Hematopoietic multipotent progenitor cell treated with erythropoietin and hydrocortisone succinate and interleukin-3 and kit ligand, for 4 days (in vitro differentiated cells): ENCODE measurements around the gene RBFOX2.

Experiments used
- DNase-seq: peaks from one replicate; pipeline ENCODE4 v3.0.0-alpha.2; 2015

Gene RBFOX2

DNA sequence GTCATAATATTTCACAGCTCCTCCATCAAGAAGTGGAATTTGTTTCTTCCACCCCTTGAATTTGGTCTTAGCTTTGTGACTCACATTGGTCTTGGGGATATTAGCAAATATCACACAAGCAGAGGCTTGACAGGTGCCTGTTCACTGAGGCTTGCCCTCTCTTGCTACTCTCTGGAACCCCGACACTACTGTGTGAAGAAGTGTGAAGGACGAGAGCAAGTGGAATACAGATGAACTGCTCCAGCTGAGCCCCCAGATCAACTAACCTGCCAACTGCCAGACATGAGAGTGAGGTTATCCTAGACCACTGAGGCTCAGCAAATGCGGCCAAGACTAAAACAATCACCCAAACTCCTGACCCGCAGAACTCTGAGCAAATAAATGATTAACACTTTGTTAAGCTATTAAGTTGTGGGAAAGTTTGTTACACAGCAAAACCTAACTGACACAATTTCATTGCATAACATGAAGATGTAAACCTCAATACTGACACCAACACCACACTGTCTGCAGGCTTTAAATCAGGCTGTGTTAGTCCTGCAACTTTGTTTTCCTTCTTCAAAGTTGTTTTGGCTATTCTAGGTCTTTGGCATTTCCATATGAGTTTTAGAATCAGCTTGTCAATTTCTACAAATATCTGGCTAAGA is 168.4 kb downstream of the RBFOX2 start:
- no peak for DNase-seq

DNA sequence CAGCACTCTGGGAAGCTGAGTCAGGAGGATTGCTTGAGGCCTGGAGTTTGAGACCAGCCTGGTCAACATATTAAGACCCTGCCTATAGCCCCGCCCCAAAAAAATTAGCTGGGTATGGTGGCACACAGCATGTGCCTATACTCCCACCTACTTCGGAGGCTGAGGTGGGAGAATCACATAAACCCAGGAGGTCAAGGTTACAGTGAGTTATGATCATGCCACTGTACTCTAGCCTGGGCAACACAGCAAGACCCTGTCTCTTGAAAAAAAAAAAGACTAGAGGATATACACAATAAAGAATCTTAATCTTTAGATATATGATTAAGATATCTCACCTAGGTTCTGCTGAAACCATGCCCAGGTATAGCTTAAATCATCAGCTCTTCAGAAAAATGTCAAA is 174.3 kb downstream of the RBFOX2 start:
- no peak for DNase-seq

DNA sequence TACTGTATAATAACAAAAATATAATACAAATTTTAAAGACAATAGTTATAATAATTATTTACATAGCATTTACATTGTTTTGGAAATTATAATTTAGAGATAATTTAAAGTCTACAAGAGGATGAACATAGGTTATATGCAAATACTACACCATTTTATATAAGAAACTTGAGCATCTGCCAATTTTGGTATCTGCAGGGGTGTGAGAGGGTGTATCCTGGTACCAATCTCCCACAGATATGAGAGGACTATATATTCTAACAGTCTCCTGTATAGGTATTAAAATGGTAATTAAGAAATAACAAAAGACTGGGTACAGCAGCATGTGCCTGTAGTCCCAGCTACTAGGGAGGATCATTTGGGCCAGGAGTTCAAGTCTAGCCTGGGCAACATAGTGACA is 176.5 kb downstream of the RBFOX2 start:
- DNase-seq = peak; percentile 37

DNA sequence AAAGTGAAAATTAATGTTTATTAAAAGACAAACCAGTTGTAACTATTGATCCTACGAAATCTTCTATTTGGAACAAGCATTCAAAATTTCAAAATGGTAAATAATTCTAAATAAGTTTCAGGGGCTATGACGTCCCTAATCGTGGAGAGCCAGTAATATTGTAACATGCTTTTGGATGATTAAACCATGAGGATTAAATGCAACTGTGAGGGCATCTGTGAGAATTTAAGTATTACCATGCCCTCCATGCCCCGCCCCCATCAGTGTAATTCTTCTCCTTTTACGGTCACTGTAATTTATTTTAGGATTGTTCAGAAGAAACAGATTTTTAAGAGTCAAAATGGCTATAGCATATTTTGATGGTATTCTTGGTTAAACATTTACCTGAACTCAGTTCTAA is 177.8 kb downstream of the RBFOX2 start:
- DNase-seq = no peak

DNA sequence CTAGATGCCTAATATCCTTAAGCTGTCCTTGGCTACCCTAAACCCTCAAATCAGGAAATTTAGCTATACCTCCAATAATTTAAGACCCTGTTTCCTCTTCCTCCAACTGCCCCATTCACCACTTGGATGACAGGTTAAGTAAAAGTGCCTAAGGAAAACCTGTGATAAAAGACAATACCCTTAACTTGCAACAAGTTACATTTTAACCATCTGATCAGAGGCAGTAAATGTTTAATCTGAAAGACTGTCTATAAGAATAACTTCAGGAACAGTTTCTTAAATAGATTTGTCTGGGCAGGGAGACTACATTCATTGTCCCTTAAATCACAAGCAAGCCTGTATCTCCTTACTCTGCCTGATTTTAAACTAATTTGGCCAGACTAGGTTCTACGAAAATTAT is 181.8 kb downstream of the RBFOX2 start:
- no peak for DNase-seq

DNA sequence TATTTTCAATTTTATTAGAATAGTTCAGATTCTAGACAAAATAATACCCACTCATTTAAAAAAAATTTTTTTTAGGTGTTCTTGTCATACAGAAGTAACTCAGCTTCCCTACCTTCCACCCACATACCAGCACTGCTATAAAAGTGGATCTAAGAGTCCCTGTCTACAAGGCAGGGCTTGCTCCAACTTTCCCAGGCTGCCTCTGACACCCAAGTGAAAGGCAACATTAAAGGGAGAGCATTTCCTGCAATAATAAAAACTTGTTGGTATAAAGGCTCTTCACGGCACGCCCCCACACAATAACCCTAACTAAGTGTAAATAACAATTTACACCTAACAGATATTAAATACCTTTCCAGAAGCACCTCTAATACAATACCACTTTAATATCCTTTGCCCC is 183.7 kb downstream of the RBFOX2 start:
- no peak for DNase-seq

DNA sequence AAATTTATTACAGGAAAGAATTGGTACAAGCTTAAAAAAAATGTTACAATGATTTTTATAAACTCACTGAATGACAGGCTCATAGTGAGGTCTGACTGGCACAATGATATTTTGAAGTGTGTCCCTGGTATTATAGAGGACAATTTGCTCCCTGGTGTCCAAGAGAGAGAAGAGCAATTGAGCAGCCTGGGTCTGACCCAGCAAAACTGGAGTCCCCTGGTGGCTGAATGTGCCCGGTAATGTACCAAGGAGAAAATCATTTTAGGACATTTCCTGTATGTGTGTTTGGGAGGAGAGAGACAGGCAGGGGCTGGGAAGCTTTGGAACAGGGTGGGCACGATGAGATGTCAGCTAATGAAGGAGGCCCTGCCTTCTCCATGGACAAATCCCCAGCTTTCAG is 185.7 kb downstream of the RBFOX2 start:
- peak; percentile 85 for DNase-seq

DNA sequence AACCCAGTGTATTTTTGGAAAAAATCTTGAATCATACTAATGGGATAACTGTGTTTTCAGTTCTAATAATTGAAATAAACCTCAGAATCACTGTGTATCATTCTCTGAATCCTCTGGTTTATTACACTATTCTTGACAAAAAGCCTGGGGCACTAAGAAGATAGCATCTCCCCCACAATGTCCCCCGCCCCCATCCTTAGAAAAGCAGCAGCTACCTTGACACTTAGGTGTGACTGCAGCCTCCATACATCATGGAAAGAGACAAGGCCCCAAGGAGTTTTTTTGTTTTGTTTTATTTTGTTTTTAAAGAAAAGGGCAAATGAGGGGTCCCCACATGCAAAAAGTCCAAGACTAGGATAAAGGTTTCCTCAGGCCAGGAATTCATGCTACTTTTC is 186.1 kb downstream of the RBFOX2 start:
- DNase-seq = no peak

DNA sequence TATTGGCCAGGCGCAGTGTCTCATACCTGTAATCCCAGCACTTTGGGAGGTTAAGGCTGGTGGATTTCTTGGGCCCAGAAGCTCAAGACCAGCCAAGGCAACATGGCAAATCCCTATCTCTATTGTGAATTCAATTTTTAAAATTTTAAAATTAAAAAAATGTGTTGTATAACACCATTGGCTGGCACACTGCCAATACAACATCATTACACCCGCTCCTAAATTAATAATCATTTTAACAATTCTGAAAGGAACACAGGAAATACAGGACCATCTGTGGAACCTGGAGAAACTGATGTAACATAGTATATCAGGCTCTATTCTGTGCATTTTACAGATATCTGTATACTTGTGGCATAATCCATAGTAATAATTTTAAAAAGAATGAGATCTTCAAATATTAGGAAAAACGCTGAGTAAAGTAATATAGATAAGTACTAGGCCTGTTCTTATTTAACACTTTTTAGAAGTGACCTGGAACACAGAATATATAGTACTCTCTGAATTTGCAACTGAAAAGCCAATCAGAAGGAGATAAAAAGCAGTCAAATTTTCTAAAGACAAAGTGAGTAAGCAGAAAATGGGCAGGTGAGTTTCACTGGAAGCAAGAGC is 186.6 kb downstream of the RBFOX2 start:
- no peak for DNase-seq

DNA sequence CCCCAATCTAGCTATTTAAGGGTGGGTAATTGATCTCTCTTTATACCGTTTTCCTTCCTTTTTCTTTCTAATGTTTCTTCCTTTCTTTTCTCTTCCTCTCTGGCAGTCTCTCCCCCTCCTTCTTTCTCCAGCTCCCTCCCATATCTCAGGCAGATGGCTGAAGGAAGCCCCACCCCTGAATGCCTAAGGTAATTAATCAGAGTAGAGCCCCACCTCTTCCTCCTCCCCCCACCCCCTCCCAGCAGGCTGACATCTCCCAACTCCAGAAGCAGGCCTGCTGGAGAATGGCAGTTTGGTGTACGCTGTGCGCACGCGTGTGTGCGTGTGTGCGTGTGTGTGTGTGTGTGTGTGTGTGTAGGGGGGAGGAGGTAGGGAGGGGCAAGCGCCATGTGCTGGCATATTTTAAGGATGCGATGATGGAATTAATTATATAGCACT is 188.3 kb downstream of the RBFOX2 start:
- DNase-seq = peak; percentile 93

DNA sequence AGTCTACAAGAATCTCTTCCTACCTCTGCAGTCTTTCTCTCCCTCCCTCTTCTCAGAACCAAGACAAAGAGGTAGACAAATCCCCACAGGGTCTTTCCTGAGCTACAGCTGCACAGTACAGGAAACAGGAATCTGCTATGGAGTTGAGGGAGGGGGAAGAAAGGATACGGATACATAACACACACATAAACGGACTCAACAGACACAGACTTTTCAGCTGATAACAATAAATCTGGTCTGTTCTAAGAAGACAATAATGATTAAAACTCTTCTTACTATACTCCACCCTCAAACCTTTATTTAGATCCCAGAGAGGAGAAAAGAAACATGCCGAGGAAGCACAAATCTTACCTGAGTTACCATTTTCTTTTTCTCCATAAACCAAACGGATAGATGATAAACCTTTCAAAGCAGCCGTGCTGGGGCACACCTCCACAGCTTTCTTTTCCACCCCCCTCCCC is 188.8 kb downstream of the RBFOX2 start:
- peak; percentile 21 for DNase-seq

DNA sequence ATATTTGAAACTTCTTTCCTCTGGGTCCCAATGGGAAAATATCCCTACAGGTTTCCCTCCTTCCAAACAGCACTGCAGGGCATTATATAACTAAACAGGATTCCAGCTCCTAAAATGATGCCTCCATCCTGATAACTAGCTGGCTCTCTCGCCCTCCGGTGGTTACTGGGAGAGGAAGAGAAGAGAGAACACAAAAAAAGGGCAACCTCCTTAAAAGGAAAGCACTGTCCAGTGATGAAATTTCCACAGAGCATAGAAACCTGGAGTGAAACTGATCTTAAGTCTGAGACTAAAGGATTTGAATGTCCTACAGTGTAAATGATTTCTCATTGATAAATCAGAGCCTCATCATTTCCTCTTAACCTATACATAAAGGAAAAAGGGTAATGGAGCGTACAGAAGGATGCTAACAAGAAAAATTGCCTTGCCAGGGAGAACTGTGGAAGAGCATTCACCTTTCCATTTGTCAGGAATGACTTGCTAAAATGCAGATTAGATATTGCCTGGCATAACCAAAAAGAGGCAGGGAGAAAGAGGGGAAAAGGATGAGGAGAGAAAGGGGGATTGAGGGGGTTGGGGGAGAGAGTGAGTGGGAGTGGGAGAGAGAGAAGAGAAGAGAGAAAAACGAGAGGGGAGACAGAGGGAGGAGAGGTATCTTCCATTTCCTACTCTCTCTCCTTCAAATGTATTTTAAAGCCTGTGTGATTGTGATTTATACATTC is 189.6 kb downstream of the RBFOX2 start:
- peak; percentile 41 for DNase-seq

DNA sequence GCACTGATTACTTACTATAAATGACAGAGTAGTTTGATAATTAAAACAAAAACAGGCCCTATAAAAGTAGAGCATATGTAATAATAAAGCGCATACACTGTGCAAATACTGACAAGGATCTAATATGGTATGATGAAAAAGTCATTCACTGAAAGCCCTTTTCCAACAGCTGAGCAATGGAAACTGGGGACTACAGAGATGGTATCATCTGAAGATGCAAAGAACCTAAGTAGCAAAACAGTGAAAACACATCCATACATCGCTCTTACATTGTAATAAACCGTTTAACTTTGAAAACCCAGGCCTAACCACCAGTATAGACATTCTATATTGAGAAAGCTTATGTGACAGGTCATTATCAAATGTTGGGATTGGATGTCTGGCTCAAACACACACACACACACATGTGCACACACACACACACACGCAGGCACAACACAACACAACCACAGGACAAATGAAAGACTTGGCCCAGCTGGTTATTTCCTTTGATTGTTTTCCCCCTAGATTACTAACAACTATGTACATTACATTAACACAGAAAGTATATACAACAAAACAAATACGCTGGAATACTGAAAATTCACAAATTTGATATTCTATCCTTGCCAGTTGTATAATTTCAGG is 191.4 kb downstream of the RBFOX2 start:
- no peak for DNase-seq

DNA sequence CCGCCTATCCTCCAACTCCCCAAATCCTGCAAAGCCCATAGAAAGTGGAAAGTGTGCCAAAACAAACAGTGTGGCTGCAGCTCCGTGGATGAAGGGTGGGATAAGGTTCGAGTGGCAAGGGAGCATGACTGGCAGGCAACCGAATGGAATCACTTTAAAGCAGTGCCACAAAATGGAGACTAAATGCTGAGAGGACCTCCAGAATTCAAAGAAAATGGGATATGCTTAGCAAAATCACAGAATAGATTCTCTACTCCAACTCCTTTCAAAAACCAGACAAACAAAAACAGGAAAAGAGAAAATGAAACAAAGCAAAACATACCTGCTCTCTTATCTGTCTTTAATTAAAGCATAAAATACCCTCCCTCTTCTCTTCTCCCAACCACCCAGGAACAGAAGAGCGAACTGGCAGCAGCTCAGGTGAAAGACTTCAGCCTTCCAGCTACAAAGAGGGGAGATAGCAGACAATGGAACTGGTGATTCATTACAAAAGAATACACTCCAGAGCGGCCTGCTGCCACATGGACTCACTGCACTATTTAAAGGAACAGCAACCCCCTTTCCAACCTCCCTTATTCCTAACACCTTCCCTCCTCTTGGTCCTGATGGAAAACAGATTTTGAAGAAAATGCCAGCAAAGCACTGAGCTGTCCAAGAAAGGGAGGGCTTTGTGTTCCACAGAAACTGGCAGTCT is 192.5 kb downstream of the RBFOX2 start:
- peak; percentile 21 for DNase-seq

DNA sequence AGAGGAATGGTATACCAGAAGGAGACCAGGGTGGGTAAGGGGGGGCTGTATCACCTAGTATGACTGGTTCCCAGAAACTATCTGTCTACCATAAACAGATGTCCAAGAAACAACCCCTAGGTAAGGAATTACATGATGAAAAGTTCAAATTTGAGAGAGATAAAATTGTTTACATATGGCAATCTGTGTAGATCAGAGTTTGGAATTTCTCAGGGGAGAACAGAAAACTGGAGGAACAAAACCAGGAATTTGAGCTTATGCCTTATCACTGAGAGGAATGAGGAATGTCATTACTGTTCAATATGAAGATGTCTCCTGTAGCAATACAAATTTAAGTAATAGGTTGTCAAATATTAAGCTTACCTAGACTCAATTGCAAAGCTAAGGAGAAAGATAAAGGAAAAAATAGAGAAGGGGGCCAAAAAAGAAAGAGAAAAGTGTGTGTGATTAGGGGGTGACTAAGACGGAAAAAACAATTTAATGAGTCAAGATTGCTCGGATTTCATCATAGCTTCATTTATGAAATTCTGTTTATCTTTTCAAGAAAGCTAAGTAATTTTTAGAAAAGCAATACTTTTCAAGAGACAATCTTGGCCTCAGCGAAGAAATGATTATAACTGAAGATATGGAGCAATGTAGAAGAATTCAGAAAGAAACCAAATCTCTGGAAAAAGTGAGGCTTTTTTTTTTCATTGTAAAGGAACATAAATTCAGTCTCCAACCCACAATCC is 193.2 kb downstream of the RBFOX2 start:
- DNase-seq = peak; percentile 19

DNA sequence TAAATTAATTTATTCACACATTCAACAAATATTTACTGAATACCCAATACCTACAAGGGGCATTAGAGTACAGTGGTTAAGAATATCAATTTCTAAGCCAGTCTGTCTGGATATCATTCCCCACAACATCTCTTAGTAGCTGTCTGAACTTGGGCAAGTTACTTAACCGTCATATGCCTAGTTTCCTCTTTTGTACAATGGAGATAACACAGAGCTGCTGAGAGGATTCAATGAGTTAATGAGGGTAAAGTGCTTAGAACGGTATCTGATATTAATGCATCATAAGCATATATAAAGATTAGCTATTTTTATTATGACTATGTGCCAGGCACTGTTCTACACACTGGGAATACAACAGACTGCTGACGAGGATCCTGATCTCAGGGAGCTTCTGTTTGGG is 194.6 kb downstream of the RBFOX2 start:
- DNase-seq = peak; percentile 82

DNA sequence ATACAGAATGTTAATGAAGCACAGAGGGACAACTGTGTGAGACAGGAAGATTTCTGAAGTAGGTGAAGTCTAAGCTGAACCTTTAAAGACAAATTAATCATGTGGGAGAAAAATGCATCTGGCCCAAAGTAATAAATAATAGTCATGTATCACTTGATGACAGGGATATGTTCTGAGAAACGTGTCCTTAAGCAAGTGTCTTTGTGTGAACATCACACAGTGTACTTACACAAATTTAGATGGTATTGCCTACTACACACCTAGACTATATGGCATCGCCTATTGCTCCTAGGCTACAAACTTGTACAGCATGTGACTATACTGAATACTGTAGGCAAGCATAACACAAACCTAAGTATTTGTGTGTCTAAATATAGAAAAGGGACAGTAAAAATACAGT is 198.3 kb downstream of the RBFOX2 start:
- DNase-seq = no peak

DNA sequence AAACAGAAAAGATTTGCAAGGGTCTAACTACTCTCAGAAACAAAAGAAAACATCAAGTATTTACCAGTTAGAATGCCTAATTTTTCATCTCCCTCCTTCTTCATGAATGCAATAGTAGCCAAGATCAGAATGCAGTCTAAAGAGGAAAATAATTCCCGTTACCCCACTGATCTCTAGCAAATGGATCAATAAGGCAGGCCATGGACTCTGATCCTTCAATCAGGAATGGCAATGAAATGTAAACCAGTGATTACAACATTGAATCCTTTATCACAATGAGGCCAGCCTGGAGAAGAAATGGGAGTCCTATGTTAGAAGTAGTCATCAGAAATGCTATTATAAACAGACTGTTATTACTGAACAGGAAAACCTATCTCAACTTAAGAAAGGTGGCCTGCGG is 204.4 kb downstream of the RBFOX2 start:
- DNase-seq = no peak

DNA sequence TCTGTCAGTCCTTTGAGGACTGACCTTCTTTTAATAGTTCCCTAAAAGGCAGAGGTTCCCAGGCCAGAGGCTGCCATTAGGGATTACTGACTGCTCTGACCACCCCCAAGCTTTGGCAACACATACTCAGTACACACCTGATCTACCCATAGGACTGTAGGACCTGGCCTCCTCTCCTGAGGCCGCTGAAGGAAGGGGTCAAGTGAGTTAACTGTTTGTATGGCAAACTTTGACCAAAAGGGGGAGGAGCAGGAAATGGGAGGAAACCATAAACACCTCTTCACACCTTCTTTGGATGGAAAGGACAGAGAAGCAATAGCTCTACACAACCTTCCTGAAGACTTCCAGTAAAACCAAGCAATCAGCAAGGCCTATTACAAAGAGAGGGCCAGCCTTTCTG is 207.0 kb downstream of the RBFOX2 start:
- DNase-seq = no peak

DNA sequence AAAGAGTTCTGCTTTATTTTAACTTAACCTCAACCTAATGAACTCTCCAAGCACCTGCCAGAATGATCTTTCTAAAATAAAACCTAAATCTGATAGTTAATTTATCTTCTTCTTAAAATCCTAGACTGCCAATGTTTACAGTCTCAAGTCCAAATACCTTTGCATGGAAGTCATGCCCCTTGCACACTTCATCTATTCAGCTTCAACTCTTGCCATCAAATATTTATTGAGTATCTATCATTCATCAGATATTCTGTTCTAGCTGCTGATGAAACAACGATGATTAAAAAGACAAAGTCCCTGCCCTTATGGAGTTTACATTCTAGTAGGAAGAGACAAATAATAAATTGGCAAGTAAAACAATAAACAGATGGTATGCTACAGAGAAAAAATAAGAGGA is 209.2 kb downstream of the RBFOX2 start:
- no peak for DNase-seq

DNA sequence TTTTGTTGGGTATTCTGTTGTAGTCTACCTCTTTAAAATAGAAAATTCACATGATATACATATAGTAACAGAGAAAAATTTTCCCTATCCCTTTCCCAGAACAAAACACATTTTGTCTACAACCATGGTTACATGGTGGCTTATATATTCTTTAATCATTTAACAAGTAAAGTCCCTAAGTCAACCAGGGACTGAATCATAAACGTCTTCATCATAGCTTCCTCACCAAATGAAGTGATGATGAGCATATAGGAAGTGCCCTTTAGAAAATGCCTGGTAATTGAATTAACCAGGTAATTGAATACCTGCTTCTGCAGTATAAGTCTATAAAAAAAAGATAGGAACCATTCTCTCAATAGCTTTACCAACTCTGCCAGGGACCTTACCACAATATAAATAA is 209.7 kb downstream of the RBFOX2 start:
- no peak for DNase-seq

DNA sequence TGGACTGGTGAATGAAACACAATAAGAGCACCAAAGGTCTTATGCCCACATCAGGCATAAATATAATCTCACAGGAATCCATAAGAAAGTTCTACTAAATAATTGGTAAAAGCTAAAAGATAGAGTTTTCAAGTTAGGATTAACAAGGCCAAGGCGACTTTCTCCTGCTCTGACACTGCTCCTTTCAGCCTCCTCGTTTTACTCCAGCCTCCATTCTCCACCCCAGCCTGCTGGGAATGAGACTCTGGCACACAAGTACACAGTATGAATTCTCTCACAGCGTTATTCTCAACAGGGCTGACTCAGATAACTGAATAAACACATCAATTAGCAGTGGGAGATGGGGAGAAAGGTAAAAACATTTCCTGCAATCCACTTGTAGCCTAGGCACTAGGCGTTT is 216.0 kb downstream of the RBFOX2 start:
- DNase-seq = no peak

DNA sequence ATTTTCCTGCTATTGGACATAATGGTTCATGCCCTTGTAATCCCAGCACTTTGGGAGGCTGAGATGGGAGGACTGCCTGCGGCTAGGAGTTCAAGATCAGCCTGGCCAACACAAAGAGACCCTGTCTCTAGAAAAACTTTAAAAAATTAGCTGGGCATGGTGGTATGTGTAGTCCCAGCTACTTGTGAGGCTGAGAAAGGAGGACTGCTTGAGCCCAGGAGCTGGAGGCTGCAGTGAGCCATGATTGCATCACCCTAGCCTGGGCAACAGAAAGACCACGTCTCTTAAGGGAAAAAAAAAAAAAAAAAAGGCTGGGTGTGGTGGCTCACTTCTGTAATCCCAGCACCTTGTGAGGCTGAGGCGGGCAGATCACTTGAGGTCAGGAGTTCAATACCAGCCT is 217.0 kb downstream of the RBFOX2 start:
- no peak for DNase-seq
